Esophagus muscularis mucosa (tissue), 3 donors: Measurements from ENCODE around the gene SH3RF3.

Experiments used
- POLR2AphosphoS5 ChIP-seq, 2 donors: sonication (generic); formaldehyde crosslinking; IDR thresholded peaks; one replicate each; pipeline ENCODE4 v1.6.1; 2017; ENCODE audit warnings: antibody characterized with exemption in 2 of 2
- TF ChIP-seq, protein P1 (sequence below), 3 experiments: fragments of 200-600 bp in 2 of 3; fragments of 450-650 bp in 1 of 3; sonication (generic) in 2 of 3; IDR thresholded peaks; one replicate each; pipeline ENCODE4 v1.5.1; 2017 to 2019; ENCODE audit warnings: antibody characterized with exemption in 3 of 3, mild to moderate bottlenecking in 2 of 3, moderate library complexity in 1 of 3

DNA sequence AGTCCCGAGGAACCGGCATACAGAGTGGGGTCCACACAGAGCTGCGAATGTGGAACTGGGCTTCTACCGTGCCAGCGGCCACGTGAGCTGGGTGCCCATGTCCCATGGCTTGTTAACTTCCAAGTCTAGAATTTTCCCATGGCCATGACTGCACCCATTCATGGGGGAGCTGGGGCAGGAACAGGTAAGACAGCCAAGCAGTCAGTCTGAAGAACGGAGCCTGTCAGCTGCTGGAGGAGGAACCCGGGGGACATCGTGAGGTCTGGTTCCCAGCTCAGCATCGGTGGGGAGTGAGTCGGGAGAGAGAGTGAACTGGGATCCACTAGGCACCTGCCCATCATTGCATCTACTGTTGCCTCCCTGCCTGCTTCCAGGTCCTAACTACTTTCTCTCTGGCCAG is 86.9 kb downstream of the SH3RF3 start:
- no peak for TF ChIP-seq POLR2AphosphoS5 (IDR thresholded peaks at IDR 0.05)
- TF ChIP-seq, protein P1, sequence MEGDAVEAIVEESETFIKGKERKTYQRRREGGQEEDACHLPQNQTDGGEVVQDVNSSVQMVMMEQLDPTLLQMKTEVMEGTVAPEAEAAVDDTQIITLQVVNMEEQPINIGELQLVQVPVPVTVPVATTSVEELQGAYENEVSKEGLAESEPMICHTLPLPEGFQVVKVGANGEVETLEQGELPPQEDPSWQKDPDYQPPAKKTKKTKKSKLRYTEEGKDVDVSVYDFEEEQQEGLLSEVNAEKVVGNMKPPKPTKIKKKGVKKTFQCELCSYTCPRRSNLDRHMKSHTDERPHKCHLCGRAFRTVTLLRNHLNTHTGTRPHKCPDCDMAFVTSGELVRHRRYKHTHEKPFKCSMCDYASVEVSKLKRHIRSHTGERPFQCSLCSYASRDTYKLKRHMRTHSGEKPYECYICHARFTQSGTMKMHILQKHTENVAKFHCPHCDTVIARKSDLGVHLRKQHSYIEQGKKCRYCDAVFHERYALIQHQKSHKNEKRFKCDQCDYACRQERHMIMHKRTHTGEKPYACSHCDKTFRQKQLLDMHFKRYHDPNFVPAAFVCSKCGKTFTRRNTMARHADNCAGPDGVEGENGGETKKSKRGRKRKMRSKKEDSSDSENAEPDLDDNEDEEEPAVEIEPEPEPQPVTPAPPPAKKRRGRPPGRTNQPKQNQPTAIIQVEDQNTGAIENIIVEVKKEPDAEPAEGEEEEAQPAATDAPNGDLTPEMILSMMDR (IDR thresholded peaks at IDR 0.05): no peak
